Fibroblast of lung (primary cell): ENCODE measurements around the gene ABHD10. TPM values are rescaled to one million over a fixed set of nuclear protein-coding genes. Genes with fewer than 3 reads are reported as not detected.

ENCODE experiments used
- DNase-seq, 2 donors: peaks; one replicate each; pipeline versions ENCODE4 v3.0.0 to v3.0.0-alpha.2; 2010; ENCODE audit warnings: low read depth in 2 of 2
- H2AFZ ChIP-seq: 2 replicates; pipeline ENCODE4 v1.5.1; 2012; ENCODE audit warnings: low read length, control low read depth, inconsistent platforms
- H3K27ac ChIP-seq: 2 replicates; pipeline ENCODE4 v1.5.1; 2011; ENCODE audit warnings: low read length, control low read depth; ENCODE audit not compliant: insufficient read depth
- H3K27me3 ChIP-seq: 2 replicates; pipeline ENCODE4 v1.5.1; 2011; ENCODE audit warnings: mild to moderate bottlenecking, low read length; ENCODE audit not compliant: control insufficient read depth, insufficient read depth
- H3K36me3 ChIP-seq: 2 replicates; pipeline ENCODE4 v1.5.1; 2011; ENCODE audit warnings: low read length; ENCODE audit not compliant: control insufficient read depth, insufficient read depth
- H3K4me1 ChIP-seq: 2 replicates; pipeline ENCODE4 v1.5.1; 2011; ENCODE audit warnings: low read length; ENCODE audit not compliant: control insufficient read depth, insufficient read depth; ENCODE audit errors: extremely low read depth
- H3K4me2 ChIP-seq: 2 replicates; pipeline ENCODE4 v1.5.1; 2011; ENCODE audit warnings: low read length, control low read depth; ENCODE audit not compliant: insufficient read depth; ENCODE audit errors: extremely low read depth
- H3K4me3 ChIP-seq, 4 experiments: fragments of 200-600 bp in 1 of 4; sonication (generic) in 1 of 4; replicated peaks in 1 of 4; 2 replicates each; pipeline ENCODE4 v1.5.1; 2011 to 2016; ENCODE audit warnings: low read length in 4 of 4, low read depth in 3 of 4, mild to moderate bottlenecking in 3 of 4, control low read depth in 2 of 4, inconsistent platforms in 1 of 4, mixed read lengths in 1 of 4; ENCODE audit not compliant: insufficient read depth in 1 of 4; ENCODE audit errors: control extremely low read depth in 1 of 4
- H3K79me2 ChIP-seq: 2 replicates; pipeline ENCODE4 v1.5.1; 2012; ENCODE audit warnings: mild to moderate bottlenecking, low read length, inconsistent platforms; ENCODE audit not compliant: control insufficient read depth, insufficient read depth
- H3K9ac ChIP-seq: 2 replicates; pipeline ENCODE4 v1.5.1; 2011; ENCODE audit warnings: mild to moderate bottlenecking, low read length, control low read depth; ENCODE audit not compliant: insufficient read depth
- H3K9me3 ChIP-seq: 2 replicates; pipeline ENCODE4 v1.5.1; 2012; ENCODE audit warnings: low read depth, low read length; ENCODE audit not compliant: control insufficient read depth, insufficient read depth
- H4K20me1 ChIP-seq: 2 replicates; pipeline ENCODE4 v1.5.1; 2011; ENCODE audit warnings: low read length; ENCODE audit not compliant: control insufficient read depth, insufficient read depth; ENCODE audit errors: extremely low read depth
- CTCF ChIP-seq, 2 donors: IDR thresholded peaks in 1 of 2; conservative IDR thresholded peaks in 1 of 2; 1 replicate in 1 of 2; 2 replicates in 1 of 2; pipeline ENCODE4 v1.5.1; 2011 to 2012; ENCODE audit warnings: low read length in 2 of 2, control low read depth in 1 of 2, inconsistent platforms in 1 of 2, low read depth in 1 of 2, mild to moderate bottlenecking in 1 of 2
- EZH2 ChIP-seq: IDR thresholded peaks from 2 replicates; pipeline ENCODE4 v1.5.1; 2012; ENCODE audit warnings: low read length, control low read depth, mild to moderate bottlenecking; ENCODE audit errors: missing control alignments
- polyA plus RNA-seq, 2 donors: library from polyadenylated mRNA; depleted of rRNA in 1 of 2; stranded (reverse) in 1 of 2; unstranded in 1 of 2; fragments of >200 nt; gene quantifications; 2 replicates each; pipeline ENCODE4 v1.2.1, GENCODE V29; 2011 to 2012; ENCODE audit warnings: missing spikeins in 1 of 2
- total RNA-seq: library from RNA; depleted of rRNA; stranded (reverse); fragments of >200 nt; gene quantifications from 2 replicates; pipeline ENCODE4 v1.2.1, GENCODE V29; 2014

ABHD10 gene
- total and polyA plus RNA-seq, 2 donors (not counting 1 experiment from before 2014, with no cell fraction given), result 29.8 to 48.6 TPM

DNA sequence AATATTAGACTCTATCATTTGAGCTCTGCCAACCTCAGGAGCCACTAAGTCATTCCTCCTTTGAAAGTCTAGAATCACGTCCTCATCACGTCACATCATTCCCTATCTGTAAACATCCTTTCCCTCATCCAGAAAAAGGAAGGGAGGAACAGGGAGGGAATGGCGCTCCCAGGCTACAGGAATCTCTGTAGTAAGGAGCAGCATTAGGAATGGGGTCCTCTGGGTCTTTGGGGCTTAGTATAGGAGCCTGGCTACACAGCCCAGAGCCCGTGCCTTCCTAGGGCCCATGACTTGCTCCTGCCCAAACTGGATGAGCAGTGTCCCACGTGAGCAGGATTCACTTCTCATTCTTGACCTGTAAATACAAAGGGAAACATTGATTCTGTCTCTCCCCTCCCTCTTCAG, 21.5 kb downstream of the ABHD10 start:
- Histone ChIP-seq H3K27ac (no peak overlapping the region), H3K4me2 (no peak overlapping the region), H3K36me3 (no peaks in the 10 kb centered on the region), H3K27me3 (no peaks in the 10 kb centered on the region), H2AFZ (no peak overlapping the region), H3K4me1 (no peaks in the 10 kb centered on the region), H3K4me3 (no peak overlapping the region), H3K79me2 (no peaks in the 10 kb centered on the region), H3K9me3 (no peaks in the 10 kb centered on the region), H3K9ac (no peak overlapping the region), H4K20me1 (no peaks in the 10 kb centered on the region)
- no peak for TF ChIP-seq EZH2
- no peak for TF ChIP-seq CTCF (conservative IDR thresholded peaks at IDR 0.05 in 1 of 2, IDR thresholded peaks at IDR 0.05 in 1 of 2; ENCODE audit: low read depth in 1 of 2, low read length in 2 of 2)
- DNase-seq, result no peak

GRCh38 chr3:112000966-112001365, 22.1 kb downstream of the ABHD10 start:
- no peak overlapping the region for H3K9ac ChIP-seq
- no peak overlapping the region for H3K27ac ChIP-seq
- no peak for DNase-seq
- H3K4me1 ChIP-seq, result no peaks in the 10 kb centered on the region
- H3K79me2 ChIP-seq, result no peaks in the 10 kb centered on the region
- H3K4me2 ChIP-seq, result no peak overlapping the region
- no peaks in the 10 kb centered on the region for H3K27me3 ChIP-seq
- no peaks in the 10 kb centered on the region for H3K9me3 ChIP-seq
- H4K20me1 ChIP-seq, result no peaks in the 10 kb centered on the region
- no peak for TF ChIP-seq EZH2
- TF ChIP-seq CTCF (conservative IDR thresholded peaks at IDR 0.05 in 1 of 2, IDR thresholded peaks at IDR 0.05 in 1 of 2; ENCODE audit: low read depth in 1 of 2, low read length in 2 of 2), result no peak
- H2AFZ ChIP-seq, result no peak overlapping the region
- no peak overlapping the region for H3K4me3 ChIP-seq
- no peaks in the 10 kb centered on the region for H3K36me3 ChIP-seq

GRCh38 chr3:112001526-112001925, 22.7 kb downstream of the ABHD10 start:
- no peak overlapping the region for H3K9ac ChIP-seq
- no peak overlapping the region for H3K27ac ChIP-seq
- no peaks in the 10 kb centered on the region for H3K36me3 ChIP-seq
- no peaks in the 10 kb centered on the region for H3K4me1 ChIP-seq
- no peaks in the 10 kb centered on the region for H3K9me3 ChIP-seq
- H3K79me2 ChIP-seq, result no peaks in the 10 kb centered on the region
- H4K20me1 ChIP-seq, result no peaks in the 10 kb centered on the region
- H3K4me2 ChIP-seq, result no peak overlapping the region
- no peak for DNase-seq
- H2AFZ ChIP-seq, result no peak overlapping the region
- TF ChIP-seq CTCF (conservative IDR thresholded peaks at IDR 0.05 in 1 of 2, IDR thresholded peaks at IDR 0.05 in 1 of 2; ENCODE audit: low read depth in 1 of 2, low read length in 2 of 2) (no peak), EZH2 (no peak)
- H3K27me3 ChIP-seq, result no peaks in the 10 kb centered on the region
- no peak overlapping the region for H3K4me3 ChIP-seq
